ENCODE results near the gene EPB41L4B.

The EPB41L4B gene

DNA sequence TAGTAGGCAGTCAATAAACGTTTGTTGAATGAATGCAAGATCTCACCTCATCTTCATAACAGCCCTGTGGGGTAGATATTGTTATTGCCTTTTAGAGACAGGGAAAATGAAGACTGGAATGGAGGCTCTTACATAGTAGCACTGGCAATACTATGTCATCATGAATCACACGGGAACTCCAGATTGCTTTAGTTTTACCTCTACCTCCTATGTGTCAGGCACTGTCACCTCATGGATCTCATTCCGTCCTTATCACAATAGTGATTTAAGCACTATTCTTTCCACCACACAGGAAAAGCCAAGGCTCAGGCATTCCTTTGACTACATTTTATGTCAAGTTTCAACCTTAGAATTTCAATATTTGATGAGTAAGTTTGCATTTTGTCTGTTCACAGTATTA lies 2.9 kb upstream of the EPB41L4B start:
- H2BK12ac ChIP-seq (ENCODE audit: low read length in 2 of 2) = no peak overlapping the region
- peaks cover 37 to 78% of the 10 kb centered on the region in 2 experiments for H3K27me3 ChIP-seq (ENCODE audit: control insufficient read depth in 1 of 2, insufficient read depth in 1 of 2, low read length in 2 of 2)
- no peaks in the 10 kb centered on the region for H3K36me3 ChIP-seq (ENCODE audit: control insufficient read depth in 1 of 2, insufficient read depth in 2 of 2, low read depth in 1 of 2, low read length in 2 of 2)
- no peak overlapping the region for H3K23ac ChIP-seq (ENCODE audit: low read length in 2 of 2)
- H3K18ac ChIP-seq (ENCODE audit: low read depth in 1 of 2, low read length in 2 of 2) = no peak overlapping the region
- no peak overlapping the region for H3K4ac ChIP-seq (ENCODE audit: low read depth in 1 of 2, low read length in 2 of 2)
- no peak overlapping the region for H3K9ac ChIP-seq (ENCODE audit: low read length)
- 68% methylated on average over 2 of the region's 3 CpGs for WGBS
- no peak overlapping the region for H4K91ac ChIP-seq (ENCODE audit: low read length)
- no peak overlapping the region for H3K14ac ChIP-seq (ENCODE audit: low read length in 2 of 2)
- H4K8ac ChIP-seq (ENCODE audit: low read length) = no peak overlapping the region
- H3K79me1 ChIP-seq (replicated peaks; ENCODE audit: low read length, poor library complexity, severe bottlenecking) = no peaks in the 10 kb centered on the region
- no peaks in the 10 kb centered on the region for H3K9me3 ChIP-seq (ENCODE audit: control insufficient read depth, low read length)
- H3K4me2 ChIP-seq (ENCODE audit: low read length, poor library complexity, severe bottlenecking) = no peak overlapping the region
- no peak overlapping the region for H2BK15ac ChIP-seq (ENCODE audit: low read depth, poor library complexity, severe bottlenecking)
- H2AK5ac ChIP-seq (ENCODE audit: low read length, severe bottlenecking) = no peak overlapping the region
- no peak for DNase-seq
- H2AFZ ChIP-seq (ENCODE audit: low read depth, low read length) = no peak overlapping the region
- H3K27ac ChIP-seq (ENCODE audit: low read length, poor library complexity, severe bottlenecking) = no peak overlapping the region
- H3K4me1 ChIP-seq (ENCODE audit: control insufficient read depth, insufficient read depth, low read depth, low read length) = peaks cover 13% of the 10 kb centered on the region
- no peak overlapping the region for H2BK120ac ChIP-seq (ENCODE audit: low read depth, low read length)
- H2BK5ac ChIP-seq (ENCODE audit: low read depth, low read length, poor library complexity, severe bottlenecking) = no peak overlapping the region
- H3K4me3 ChIP-seq (ENCODE audit: insufficient read depth in 1 of 2, low read depth in 1 of 2, low read length in 2 of 2) = no peak overlapping the region

GRCh38 chr9:109321727-109322126 lies 868 bp upstream of the EPB41L4B start:
- peaks cover 54 to 89% of the 10 kb centered on the region in 2 experiments for H3K27me3 ChIP-seq (ENCODE audit: control insufficient read depth in 1 of 2, insufficient read depth in 1 of 2, low read length in 2 of 2)
- no peak overlapping the region for H2BK12ac ChIP-seq (ENCODE audit: low read length in 2 of 2)
- H3K23ac ChIP-seq (ENCODE audit: low read length in 2 of 2) = no peak overlapping the region
- no peak overlapping the region for H3K9ac ChIP-seq (ENCODE audit: low read length)
- no peak overlapping the region for H2AFZ ChIP-seq (ENCODE audit: low read depth, low read length)
- no peak overlapping the region for H3K4me2 ChIP-seq (ENCODE audit: low read length, poor library complexity, severe bottlenecking)
- DNase-seq = no peak
- no peak overlapping the region for H2BK15ac ChIP-seq (ENCODE audit: low read depth, poor library complexity, severe bottlenecking)
- H3K9me3 ChIP-seq (ENCODE audit: control insufficient read depth, low read length) = no peaks in the 10 kb centered on the region
- H3K4me3 ChIP-seq (ENCODE audit: insufficient read depth in 1 of 2, low read depth in 1 of 2, low read length in 2 of 2) = no peak overlapping the region
- H4K91ac ChIP-seq (ENCODE audit: low read length) = no peak overlapping the region
- no peak overlapping the region for H4K8ac ChIP-seq (ENCODE audit: low read length)
- no peak overlapping the region for H3K27ac ChIP-seq (ENCODE audit: low read length, poor library complexity, severe bottlenecking)
- 74% methylated on average over 4 of the region's 5 CpGs for WGBS
- H3K36me3 ChIP-seq (ENCODE audit: control insufficient read depth in 1 of 2, insufficient read depth in 2 of 2, low read depth in 1 of 2, low read length in 2 of 2) = no peaks in the 10 kb centered on the region
- no peak overlapping the region for H2BK5ac ChIP-seq (ENCODE audit: low read depth, low read length, poor library complexity, severe bottlenecking)
- peaks cover 13% of the 10 kb centered on the region for H3K4me1 ChIP-seq (ENCODE audit: control insufficient read depth, insufficient read depth, low read depth, low read length)
- no peak overlapping the region for H2AK5ac ChIP-seq (ENCODE audit: low read length, severe bottlenecking)
- H3K79me1 ChIP-seq (replicated peaks; ENCODE audit: low read length, poor library complexity, severe bottlenecking) = no peaks in the 10 kb centered on the region
- H3K14ac ChIP-seq (ENCODE audit: low read length in 2 of 2) = no peak overlapping the region
- no peak overlapping the region for H2BK120ac ChIP-seq (ENCODE audit: low read depth, low read length)
- no peak overlapping the region for H3K4ac ChIP-seq (ENCODE audit: low read depth in 1 of 2, low read length in 2 of 2)
- H3K18ac ChIP-seq (ENCODE audit: low read depth in 1 of 2, low read length in 2 of 2) = no peak overlapping the region

- Histone ChIP-seq H4K8ac (ENCODE audit: low read length) (no peak overlapping the region), H3K23ac (ENCODE audit: low read length in 2 of 2) (no peak overlapping the region), H3K27me3 (ENCODE audit: control insufficient read depth in 1 of 2, insufficient read depth in 1 of 2, low read length in 2 of 2) (peaks cover 59 to 79% of the 10 kb centered on the region in 2 experiments), H2BK12ac (ENCODE audit: low read length in 2 of 2) (no peak overlapping the region), H3K9me3 (ENCODE audit: control insufficient read depth, low read length) (no peaks in the 10 kb centered on the region), H3K27ac (ENCODE audit: low read length, poor library complexity, severe bottlenecking) (no peak overlapping the region), H4K91ac (ENCODE audit: low read length) (no peak overlapping the region), H3K9ac (ENCODE audit: low read length) (no peak overlapping the region), H3K18ac (ENCODE audit: low read depth in 1 of 2, low read length in 2 of 2) (no peak overlapping the region), H3K79me1 (replicated peaks; ENCODE audit: low read length, poor library complexity, severe bottlenecking) (no peaks in the 10 kb centered on the region), H2AFZ (ENCODE audit: low read depth, low read length) (peak overlapping the region; percentile 39), H2BK5ac (ENCODE audit: low read depth, low read length, poor library complexity, severe bottlenecking) (no peak overlapping the region), H2AK5ac (ENCODE audit: low read length, severe bottlenecking) (no peak overlapping the region), H3K14ac (ENCODE audit: low read length in 2 of 2) (no peak overlapping the region), H3K36me3 (ENCODE audit: control insufficient read depth in 1 of 2, insufficient read depth in 2 of 2, low read depth in 1 of 2, low read length in 2 of 2) (no peaks in the 10 kb centered on the region), H3K4me2 (ENCODE audit: low read length, poor library complexity, severe bottlenecking) (peak overlapping the region; percentile 76), H3K4ac (ENCODE audit: low read depth in 1 of 2, low read length in 2 of 2) (no peak overlapping the region), H3K4me3 (ENCODE audit: insufficient read depth in 1 of 2, low read depth in 1 of 2, low read length in 2 of 2) (peak overlapping the region in 1 of 2 experiments; percentile 59), H2BK15ac (ENCODE audit: low read depth, poor library complexity, severe bottlenecking) (no peak overlapping the region), H2BK120ac (ENCODE audit: low read depth, low read length) (no peak overlapping the region), H3K4me1 (ENCODE audit: control insufficient read depth, insufficient read depth, low read depth, low read length) (peaks cover 13% of the 10 kb centered on the region)
- DNase-seq = no peak
- WGBS = 0% methylated on average over 9 of the region's 77 CpGs
Measured at GRCh38 chr9:109320331-109320741, 523 bp downstream of the EPB41L4B start.

- H2BK15ac ChIP-seq (ENCODE audit: low read depth, poor library complexity, severe bottlenecking) = no peak overlapping the region
- no peak overlapping the region for H3K23ac ChIP-seq (ENCODE audit: low read length in 2 of 2)
- H3K9me3 ChIP-seq (ENCODE audit: control insufficient read depth, low read length) = no peaks in the 10 kb centered on the region
- H3K18ac ChIP-seq (ENCODE audit: low read depth in 1 of 2, low read length in 2 of 2) = no peak overlapping the region
- H2BK5ac ChIP-seq (ENCODE audit: low read depth, low read length, poor library complexity, severe bottlenecking) = no peak overlapping the region
- no peak overlapping the region for H4K91ac ChIP-seq (ENCODE audit: low read length)
- no peaks in the 10 kb centered on the region for H3K36me3 ChIP-seq (ENCODE audit: control insufficient read depth in 1 of 2, insufficient read depth in 2 of 2, low read depth in 1 of 2, low read length in 2 of 2)
- H3K4me3 ChIP-seq (ENCODE audit: insufficient read depth in 1 of 2, low read depth in 1 of 2, low read length in 2 of 2) = peak overlapping the region in 1 of 2 experiments; percentile 59
- no peak overlapping the region for H2AK5ac ChIP-seq (ENCODE audit: low read length, severe bottlenecking)
- no peak overlapping the region for H4K8ac ChIP-seq (ENCODE audit: low read length)
- no peak overlapping the region for H3K27ac ChIP-seq (ENCODE audit: low read length, poor library complexity, severe bottlenecking)
- H3K14ac ChIP-seq (ENCODE audit: low read length in 2 of 2) = no peak overlapping the region
- no peak for DNase-seq
- peak overlapping the region; percentile 63 for H3K4me2 ChIP-seq (ENCODE audit: low read length, poor library complexity, severe bottlenecking)
- H3K4ac ChIP-seq (ENCODE audit: low read depth in 1 of 2, low read length in 2 of 2) = no peak overlapping the region
- 4% methylated on average over 38 of the region's 42 CpGs for WGBS
- H3K4me1 ChIP-seq (ENCODE audit: control insufficient read depth, insufficient read depth, low read depth, low read length) = peaks cover 13% of the 10 kb centered on the region
- H3K27me3 ChIP-seq (ENCODE audit: control insufficient read depth in 1 of 2, insufficient read depth in 1 of 2, low read length in 2 of 2) = peaks cover 63 to 79% of the 10 kb centered on the region in 2 experiments
- no peak overlapping the region for H2BK12ac ChIP-seq (ENCODE audit: low read length in 2 of 2)
- H3K79me1 ChIP-seq (replicated peaks; ENCODE audit: low read length, poor library complexity, severe bottlenecking) = no peaks in the 10 kb centered on the region
- H2BK120ac ChIP-seq (ENCODE audit: low read depth, low read length) = no peak overlapping the region
- no peak overlapping the region for H3K9ac ChIP-seq (ENCODE audit: low read length)
- no peak overlapping the region for H2AFZ ChIP-seq (ENCODE audit: low read depth, low read length)
Measured at GRCh38 chr9:109319626-109320241, 1.1 kb downstream of the EPB41L4B start.

Data from mesenchymal stem cell (in vitro differentiated cells and primary cell).